ENCODE data around the gene GOPC. TPM values are rescaled to one million over a fixed set of nuclear protein-coding genes. Genes with fewer than 3 reads are reported as not detected.

GOPC gene
- total RNA-seq, 2 experiments from 2014 or later: 14.8 to 16.1 TPM

- no peak for ATAC-seq
- H3K9me3 Mint-ChIP-seq: no peaks in the 10 kb centered on the region
- no peak overlapping the region for H3K27ac Mint-ChIP-seq
- H3K27me3 Mint-ChIP-seq: no peaks in the 10 kb centered on the region
- no peak overlapping the region for H3K4me3 Mint-ChIP-seq
- H3K36me3 Mint-ChIP-seq (ENCODE audit: low read depth): no peaks in the 10 kb centered on the region
- TF ChIP-seq CTCF (IDR thresholded peaks at IDR 0.05): no peak
- ChIA-PET CTCF (interaction anchor here (5.1 to 18.1 kb wide), 3 partner anchors 52 to 104 kb away, joined by 36 to 231 read pairs (median 47); no protein-coding TSS in a partner anchor), POLR2A (interaction anchor here (1.4 kb wide), 1 partner anchor 103 kb away, joined by 3 read pairs; no protein-coding TSS in a partner anchor)
- H3K4me1 Mint-ChIP-seq (ENCODE audit: low read depth): peaks cover 34% of the 10 kb centered on the region
- no peak for DNase-seq
- intact Hi-C loops (cut with micrococcal nuclease): no loop called here
Measured at GRCh38 chr6:117553142-117553541, 49.2 kb downstream of the GOPC start.

- Mint-ChIP-seq H3K4me3 (no peak overlapping the region), H3K27ac (no peak overlapping the region), H3K4me1 (ENCODE audit: low read depth) (peaks cover 36% of the 10 kb centered on the region), H3K36me3 (ENCODE audit: low read depth) (no peaks in the 10 kb centered on the region), H3K9me3 (no peaks in the 10 kb centered on the region), H3K27me3 (no peaks in the 10 kb centered on the region)
- CTCF ChIA-PET: interaction anchor here (1.7 to 18.1 kb wide), 4 partner anchors 12 to 103 kb away, joined by 7 to 231 read pairs (median 42); no protein-coding TSS in a partner anchor
- POLR2A ChIA-PET: interaction anchor here (1.1 to 1.4 kb wide), 3 partner anchors 50 to 102 kb away, joined by 3 to 5 read pairs (median 4); partner anchors contain the start of gene GOPC
- intact Hi-C loops (cut with micrococcal nuclease): no loop called here
- TF ChIP-seq CTCF (IDR thresholded peaks at IDR 0.05): no peak
- DNase-seq (no peak), ATAC-seq (no peak)
Measured at GRCh38 chr6:117552618-117553017, 49.7 kb downstream of the GOPC start.

- DNase-seq (no peak), ATAC-seq (no peak)
- Mint-ChIP-seq H3K9me3 (no peaks in the 10 kb centered on the region), H3K4me3 (no peak overlapping the region), H3K36me3 (ENCODE audit: low read depth) (no peaks in the 10 kb centered on the region), H3K27me3 (peaks cover 2% of the 10 kb centered on the region), H3K27ac (peak overlapping the region; percentile 47), H3K4me1 (ENCODE audit: low read depth) (peaks cover 44% of the 10 kb centered on the region)
- ChIA-PET CTCF (interaction anchor here (0.6 to 18.1 kb wide), 6 partner anchors 51 to 656 kb away, joined by 3 to 231 read pairs (median 20); partner anchors contain the start of gene GOPC), POLR2A (interaction anchor here (1.3 to 2.9 kb wide), 4 partner anchors 18 to 69 kb away, joined by 3 to 12 read pairs (median 5); partner anchors contain the start of genes DCBLD1 and GOPC)
- intact Hi-C loops (cut with micrococcal nuclease): no loop called here
- no peak for TF ChIP-seq CTCF (IDR thresholded peaks at IDR 0.05)
Measured at GRCh38 chr6:117550618-117551242, 51.6 kb downstream of the GOPC start.

- intact Hi-C loops (cut with micrococcal nuclease): no loop called here
- H3K4me1 Mint-ChIP-seq (ENCODE audit: low read depth): peaks cover 40% of the 10 kb centered on the region
- H3K27me3 Mint-ChIP-seq: peaks cover 2% of the 10 kb centered on the region
- ATAC-seq (no peak), DNase-seq (no peak)
- POLR2A ChIA-PET: interaction anchor here (1.3 to 2.9 kb wide), 5 partner anchors 9 to 69 kb away, joined by 3 to 12 read pairs (median 7); partner anchors contain the start of genes DCBLD1 and GOPC
- peak overlapping the region; percentile 84 for H3K27ac Mint-ChIP-seq
- CTCF ChIA-PET: interaction anchor here (5.1 to 18.1 kb wide), 3 partner anchors 55 to 101 kb away, joined by 36 to 231 read pairs (median 47); no protein-coding TSS in a partner anchor
- no peaks in the 10 kb centered on the region for H3K9me3 Mint-ChIP-seq
- no peak for TF ChIP-seq CTCF (IDR thresholded peaks at IDR 0.05)
- H3K4me3 Mint-ChIP-seq: peak overlapping the region; percentile 77
- no peaks in the 10 kb centered on the region for H3K36me3 Mint-ChIP-seq (ENCODE audit: low read depth)
Measured at GRCh38 chr6:117550078-117550600, 52.2 kb downstream of the GOPC start.

All from activated CD8-positive, alpha-beta T cell treated with anti-CD3 and anti-CD28 coated beads for 36 hours (primary cell).